CD8-positive, alpha-beta memory T cell (primary cell): Measurements from ENCODE around the gene HIBCH. TPM values are rescaled to one million over a fixed set of nuclear protein-coding genes. Genes with fewer than 3 reads are reported as not detected.
"Not testable (repeated sequence)": the region's sequence is repeated elsewhere in the genome, so short reads cannot be mapped to it uniquely, and the experiment has no call there.

Source experiments
- CTCF ChIA-PET: fragments of 350-600 bp; sonication (Branson Sonifier 250); formaldehyde crosslinking; loops from one replicate; lab custom pipeline; 2021; ENCODE audit warnings: antibody characterized with exemption; lab: Charles Lee
- POLR2A ChIA-PET: fragments of 350-600 bp; sonication (Branson Sonifier 250); formaldehyde crosslinking; loops from one replicate; lab custom pipeline; 2021; ENCODE audit warnings: antibody characterized with exemption; lab: Charles Lee
- DNase-seq, 5 donors: peaks; one replicate each; pipeline versions ENCODE4 v3.0.0 to v3.0.0-alpha.2; 2020 to 2022; ENCODE audit warnings: mixed read lengths in 1 of 5
- H3K27ac ChIP-seq: one replicate; pipeline ENCODE4 v1.7.0; 2013; ENCODE audit warnings: low read depth, mild to moderate bottlenecking, low read length, moderate library complexity
- H3K27me3 ChIP-seq: 2 replicates; pipeline ENCODE4 v1.7.0; 2013; ENCODE audit warnings: low read length, mild to moderate bottlenecking; ENCODE audit not compliant: insufficient read depth, poor library complexity, severe bottlenecking
- H3K36me3 ChIP-seq: 2 replicates; pipeline ENCODE4 v1.7.0; 2013; ENCODE audit warnings: mild to moderate bottlenecking, low read length, moderate library complexity; ENCODE audit not compliant: insufficient read depth
- H3K4me1 ChIP-seq: 2 replicates; pipeline ENCODE4 v1.7.0; 2013; ENCODE audit warnings: mild to moderate bottlenecking, low read length, moderate library complexity; ENCODE audit not compliant: insufficient read depth
- H3K4me3 ChIP-seq: 2 replicates; pipeline ENCODE4 v1.7.0; 2013; ENCODE audit warnings: mild to moderate bottlenecking, low read length
- H3K9me3 ChIP-seq: 2 replicates; pipeline ENCODE4 v1.7.0; 2013; ENCODE audit warnings: mild to moderate bottlenecking, low read length
- H3K27ac Mint-ChIP-seq, 8 donors: one replicate each; pipeline ENCODE4 v1.8.0; 2020 to 2021; ENCODE audit warnings: mixed read lengths in 8 of 8, mild to moderate bottlenecking in 6 of 8, inconsistent platforms in 3 of 8, moderate library complexity in 3 of 8
- H3K27me3 Mint-ChIP-seq, 2 donors: one replicate each; pipeline ENCODE4 v1.8.0; 2020 to 2021; ENCODE audit warnings: mixed read lengths in 2 of 2, mild to moderate bottlenecking in 1 of 2, moderate library complexity in 1 of 2
- H3K36me3 Mint-ChIP-seq, 3 donors: one replicate each; pipeline ENCODE4 v1.8.0; 2020 to 2021; ENCODE audit warnings: mixed read lengths in 3 of 3, inconsistent platforms in 1 of 3, mild to moderate bottlenecking in 1 of 3
- H3K4me1 Mint-ChIP-seq, 3 donors: one replicate each; pipeline ENCODE4 v1.8.0; 2020 to 2021; ENCODE audit warnings: mixed read lengths in 3 of 3, inconsistent platforms in 1 of 3, mild to moderate bottlenecking in 1 of 3
- H3K4me3 Mint-ChIP-seq, 7 donors: one replicate each; pipeline ENCODE4 v1.8.0; 2020 to 2021; ENCODE audit warnings: mixed read lengths in 7 of 7, mild to moderate bottlenecking in 6 of 7, moderate library complexity in 4 of 7, inconsistent platforms in 2 of 7
- H3K9me3 Mint-ChIP-seq, 5 donors: one replicate each; pipeline ENCODE4 v1.8.0; 2020 to 2022; ENCODE audit warnings: mixed read lengths in 5 of 5, mild to moderate bottlenecking in 3 of 5, moderate library complexity in 2 of 5, inconsistent platforms in 1 of 5
- polyA plus RNA-seq: library from polyadenylated mRNA; unstranded; fragments of 300-500 nt; fragmentation: Illumina TruSeq; gene quantifications from one replicate; pipeline ENCODE4 v1.2.3, GENCODE V29; 2021
- total RNA-seq, 2 experiments: library from RNA; stranded (reverse); gene quantifications; one replicate each; pipeline ENCODE4 v1.2.3, GENCODE V29; 2021

HIBCH gene
- total and polyA plus RNA-seq, 3 experiments from 2014 or later: 20.3 to 32.2 (median 30.8) TPM

GRCh38 chr2:190271783-190272456 is 47.7 kb downstream of the HIBCH start:
- Mint-ChIP-seq H3K36me3 (peaks cover 20 to 35% (median 26%) of the 10 kb centered on the region in 3 donors), H3K27me3 (peaks cover 0 to 2% of the 10 kb centered on the region in 2 donors), H3K27ac (no peak overlapping the region), H3K4me3 (no peak overlapping the region), H3K4me1 (peaks cover 0 to 3% (median 0%) of the 10 kb centered on the region in 3 donors), H3K9me3 (no peaks in the 10 kb centered on the region)
- no peaks in the 10 kb centered on the region for H3K36me3 ChIP-seq
- ChIA-PET CTCF (no interaction called here), POLR2A (no interaction called here)
- no peak for DNase-seq
- no peaks in the 10 kb centered on the region for H3K4me1 ChIP-seq
- no peaks in the 10 kb centered on the region for H3K9me3 ChIP-seq
- H3K4me3 ChIP-seq: no peak overlapping the region
- no peak overlapping the region for H3K27ac ChIP-seq
- H3K27me3 ChIP-seq: no peaks in the 10 kb centered on the region

GRCh38 chr2:190270298-190270697 is 49.3 kb downstream of the HIBCH start:
- Histone ChIP-seq H3K27ac (no peak overlapping the region), H3K9me3 (no peaks in the 10 kb centered on the region), H3K4me1 (no peaks in the 10 kb centered on the region), H3K4me3 (no peak overlapping the region), H3K36me3 (no peaks in the 10 kb centered on the region), H3K27me3 (no peaks in the 10 kb centered on the region)
- H3K9me3 Mint-ChIP-seq: no peaks in the 10 kb centered on the region
- POLR2A ChIA-PET: no interaction called here
- peaks cover 19 to 31% (median 25%) of the 10 kb centered on the region in 3 donors for H3K36me3 Mint-ChIP-seq
- CTCF ChIA-PET: no interaction called here
- H3K27me3 Mint-ChIP-seq: peaks cover 0 to 2% of the 10 kb centered on the region in 2 donors
- no peak overlapping the region for H3K4me3 Mint-ChIP-seq
- no peak overlapping the region for H3K27ac Mint-ChIP-seq
- H3K4me1 Mint-ChIP-seq: peaks cover 0 to 3% (median 0%) of the 10 kb centered on the region in 3 donors
- no peak for DNase-seq

- H3K9me3 Mint-ChIP-seq, POLR2A ChIA-PET, H3K4me3 Mint-ChIP-seq, DNase-seq, H3K36me3 ChIP-seq, H3K27ac Mint-ChIP-seq, H3K27me3 ChIP-seq, H3K9me3 ChIP-seq, H3K4me1 Mint-ChIP-seq, CTCF ChIA-PET, H3K4me1 ChIP-seq, H3K27ac ChIP-seq, H3K27me3 Mint-ChIP-seq, H3K4me3 ChIP-seq: not testable (repeated sequence)
- peaks cover 16 to 28% (median 27%) of the 10 kb centered on the region in 3 donors for H3K36me3 Mint-ChIP-seq
These were observed 49.9 kb downstream of the HIBCH start for GRCh38 chr2:190269699-190270098.

- H3K9me3 Mint-ChIP-seq: no peaks in the 10 kb centered on the region
- Histone ChIP-seq H3K4me3 (no peak overlapping the region), H3K36me3 (no peaks in the 10 kb centered on the region), H3K4me1 (no peaks in the 10 kb centered on the region), H3K9me3 (no peaks in the 10 kb centered on the region), H3K27ac (no peak overlapping the region), H3K27me3 (no peaks in the 10 kb centered on the region)
- no peak overlapping the region for H3K4me3 Mint-ChIP-seq
- H3K36me3 Mint-ChIP-seq: peaks cover 12 to 24% (median 24%) of the 10 kb centered on the region in 3 donors
- ChIA-PET CTCF (no interaction called here), POLR2A (no interaction called here)
- H3K27me3 Mint-ChIP-seq: peaks cover 0 to 2% of the 10 kb centered on the region in 2 donors
- no peak overlapping the region for H3K27ac Mint-ChIP-seq
- H3K4me1 Mint-ChIP-seq: peaks cover 0 to 3% (median 0%) of the 10 kb centered on the region in 3 donors
- DNase-seq: no peak
These were observed 52.3 kb downstream of the HIBCH start for GRCh38 chr2:190267302-190267701.

GRCh38 chr2:190266314-190266713 is 53.3 kb downstream of the HIBCH start:
- DNase-seq: no peak
- H3K27me3 ChIP-seq: no peaks in the 10 kb centered on the region

GRCh38 chr2:190261851-190262250 is 57.8 kb downstream of the HIBCH start:
- Histone ChIP-seq H3K27me3 (no peaks in the 10 kb centered on the region), H3K36me3 (no peaks in the 10 kb centered on the region), H3K9me3 (no peaks in the 10 kb centered on the region), H3K4me3 (no peak overlapping the region), H3K27ac (no peak overlapping the region), H3K4me1 (no peaks in the 10 kb centered on the region)
- no peak for DNase-seq
- Mint-ChIP-seq H3K9me3 (no peaks in the 10 kb centered on the region), H3K4me3 (no peak overlapping the region), H3K27me3 (no peaks in the 10 kb centered on the region), H3K4me1 (no peaks in the 10 kb centered on the region), H3K27ac (no peak overlapping the region), H3K36me3 (peaks cover 29 to 36% (median 35%) of the 10 kb centered on the region in 3 donors)
- ChIA-PET CTCF (no interaction called here), POLR2A (no interaction called here)

More at GRCh38 chr2:190266314-190266713, 53.3 kb downstream of the HIBCH start:
- no peak overlapping the region for H3K27ac Mint-ChIP-seq
- CTCF ChIA-PET: no interaction called here
- no peak overlapping the region for H3K4me3 ChIP-seq
- H3K36me3 Mint-ChIP-seq: peaks cover 9 to 24% (median 22%) of the 10 kb centered on the region in 3 donors
- H3K27ac ChIP-seq: no peak overlapping the region
- H3K27me3 Mint-ChIP-seq: peaks cover 0 to 2% of the 10 kb centered on the region in 2 donors
- no peak overlapping the region for H3K4me3 Mint-ChIP-seq
- H3K9me3 Mint-ChIP-seq: no peaks in the 10 kb centered on the region
- peaks cover 0 to 3% (median 0%) of the 10 kb centered on the region in 3 donors for H3K4me1 Mint-ChIP-seq
- no peaks in the 10 kb centered on the region for H3K4me1 ChIP-seq
- no peaks in the 10 kb centered on the region for H3K9me3 ChIP-seq
- POLR2A ChIA-PET: no interaction called here
- H3K36me3 ChIP-seq: no peaks in the 10 kb centered on the region

- Mint-ChIP-seq H3K4me1 (no peaks in the 10 kb centered on the region), H3K9me3 (no peaks in the 10 kb centered on the region), H3K36me3 (peaks cover 36 to 53% (median 38%) of the 10 kb centered on the region in 3 donors), H3K4me3 (no peak overlapping the region), H3K27ac (no peak overlapping the region), H3K27me3 (no peaks in the 10 kb centered on the region)
- DNase-seq: no peak
- Histone ChIP-seq H3K27ac (no peak overlapping the region), H3K9me3 (no peaks in the 10 kb centered on the region), H3K27me3 (no peaks in the 10 kb centered on the region), H3K4me1 (no peaks in the 10 kb centered on the region), H3K36me3 (no peaks in the 10 kb centered on the region), H3K4me3 (no peak overlapping the region)
- CTCF ChIA-PET: no interaction called here
- POLR2A ChIA-PET: no interaction called here
These were observed 63.5 kb downstream of the HIBCH start for GRCh38 chr2:190256087-190256486.

GRCh38 chr2:190255676-190256075 is 64.0 kb downstream of the HIBCH start:
- H3K4me1 Mint-ChIP-seq: no peaks in the 10 kb centered on the region
- H3K9me3 ChIP-seq: no peaks in the 10 kb centered on the region
- no peak overlapping the region for H3K27ac Mint-ChIP-seq
- H3K36me3 Mint-ChIP-seq: peaks cover 36 to 55% (median 41%) of the 10 kb centered on the region in 3 donors
- no peaks in the 10 kb centered on the region for H3K27me3 Mint-ChIP-seq
- ChIA-PET CTCF (no interaction called here), POLR2A (no interaction called here)
- H3K4me1 ChIP-seq: no peaks in the 10 kb centered on the region
- H3K36me3 ChIP-seq: no peaks in the 10 kb centered on the region
- H3K9me3 Mint-ChIP-seq: no peaks in the 10 kb centered on the region
- H3K4me3 ChIP-seq: no peak overlapping the region
- no peak for DNase-seq
- H3K4me3 Mint-ChIP-seq: no peak overlapping the region
- H3K27me3 ChIP-seq: no peaks in the 10 kb centered on the region
- no peak overlapping the region for H3K27ac ChIP-seq
